H1 (cell line): ENCODE data around the gene CCER1. TPM values are rescaled to one million over a fixed set of nuclear protein-coding genes. Genes with fewer than 3 reads are reported as not detected.

Experiments used
- CTCF ChIA-PET: fragments of 300-600 bp; sonication (Branson Sonifier 250); formaldehyde crosslinking; loops from one replicate; lab custom pipeline; 2021; ENCODE audit not compliant: partially characterized antibody; lab: Charles Lee
- POLR2A ChIA-PET: fragments of 300-600 bp; sonication (Branson Sonifier 250); formaldehyde crosslinking; loops from one replicate; lab custom pipeline; 2021; ENCODE audit warnings: inconsistent platforms; ENCODE audit not compliant: partially characterized antibody; lab: Charles Lee
- DNase-seq, 2 experiments: peaks; one replicate each; pipeline versions ENCODE4 v3.0.0 to v3.0.0-alpha.2; 2010 to 2022; ENCODE audit warnings: low spot score in 2 of 2, low read depth in 1 of 2, mixed read lengths in 1 of 2
- FAIRE-seq: peaks from 2 replicates; lab custom pipeline; 2011; peaks lifted over from hg19 to GRCh38; lab: Jason Lieb, UNC
- H2AFZ ChIP-seq: 2 replicates; pipeline ENCODE4 v1.8.1; 2012; ENCODE audit warnings: low read length, inconsistent platforms
- H2AK5ac ChIP-seq: 2 replicates; pipeline ENCODE4 v1.6.1; 2013; ENCODE audit warnings: low read depth, low read length
- H2BK120ac ChIP-seq: replicated peaks from 2 replicates; pipeline ENCODE3; 2013; ENCODE audit warnings: low read depth, low read length, inconsistent platforms
- H2BK12ac ChIP-seq: 2 replicates; pipeline ENCODE4 v1.6.1; 2013; ENCODE audit warnings: low read depth, low read length
- H2BK15ac ChIP-seq: 2 replicates; pipeline ENCODE4 v1.6.1; 2013; ENCODE audit warnings: low read length
- H2BK20ac ChIP-seq: 2 replicates; pipeline ENCODE4 v1.6.1; 2013; ENCODE audit warnings: low read length
- H2BK5ac ChIP-seq: 2 replicates; pipeline ENCODE4 v1.6.1; 2013; ENCODE audit warnings: low read depth, low read length
- H3K14ac ChIP-seq: 2 replicates; pipeline ENCODE4 v1.6.1; 2013; ENCODE audit warnings: inconsistent platforms; ENCODE audit not compliant: insufficient read length
- H3K18ac ChIP-seq: 2 replicates; pipeline ENCODE4 v1.6.1; 2013; ENCODE audit warnings: low read length; ENCODE audit errors: extremely low read depth
- H3K23ac ChIP-seq: 2 replicates; pipeline ENCODE4 v1.6.1; 2013; ENCODE audit warnings: inconsistent platforms; ENCODE audit not compliant: insufficient read length
- H3K23me2 ChIP-seq: 2 replicates; pipeline ENCODE4 v1.6.1; 2013; ENCODE audit warnings: low read depth, low read length
- H3K27ac ChIP-seq: 2 replicates; pipeline ENCODE4 v1.6.1; 2011; ENCODE audit warnings: low read depth, low read length, inconsistent platforms
- H3K27me3 ChIP-seq, 4 experiments: replicated peaks in 1 of 4; 1 replicate in 1 of 4; 2 replicates in 3 of 4; pipeline versions ENCODE4 v1.6.1 to v1.8.1; 2011 to 2013; ENCODE audit warnings: low read length in 3 of 4, mild to moderate bottlenecking in 3 of 4, inconsistent platforms in 2 of 4, mixed read lengths in 2 of 4, moderate library complexity in 1 of 4; ENCODE audit not compliant: control insufficient read depth in 3 of 4, insufficient read depth in 3 of 4; ENCODE audit errors: extremely low read depth in 1 of 4
- H3K36me3 ChIP-seq, 4 experiments: 2 replicates each; pipeline versions ENCODE4 v1.6.1 to v1.8.1; 2011 to 2013; ENCODE audit warnings: mild to moderate bottlenecking in 4 of 4, low read length in 3 of 4, moderate library complexity in 2 of 4, control low read depth in 1 of 4, inconsistent platforms in 1 of 4; ENCODE audit not compliant: insufficient read depth in 4 of 4, control insufficient read depth in 2 of 4
- H3K4ac ChIP-seq: replicated peaks from 2 replicates; pipeline ENCODE3; 2013; ENCODE audit warnings: low read length, low read depth, mixed read lengths, inconsistent platforms; ENCODE audit not compliant: insufficient read length
- H3K4me1 ChIP-seq, 4 experiments: replicated peaks in 1 of 4; 1 replicate in 1 of 4; 2 replicates in 3 of 4; pipeline versions ENCODE4 v1.6.1 to v1.8.1; 2011 to 2013; ENCODE audit warnings: low read length in 3 of 4, inconsistent platforms in 2 of 4, mixed read lengths in 1 of 4; ENCODE audit not compliant: insufficient read depth in 4 of 4, control insufficient read depth in 3 of 4
- H3K4me2 ChIP-seq, 2 experiments: 2 replicates each; pipeline versions ENCODE4 v1.6.1 to v1.8.1; 2011 to 2013; ENCODE audit warnings: low read depth in 2 of 2, low read length in 2 of 2, control low read depth in 1 of 2, inconsistent platforms in 1 of 2, mild to moderate bottlenecking in 1 of 2; ENCODE audit not compliant: insufficient read depth in 1 of 2
- H3K4me3 ChIP-seq, 4 experiments: fragments of 200-600, 300-600 bp in 1 of 4; sonication (generic), shearing (Covaris generic), sonication (Bioruptor Twin) in 1 of 4; 2 replicates each; pipeline versions ENCODE4 v1.5.1 to v1.8.1; 2011 to 2016; ENCODE audit warnings: low read length in 4 of 4, low read depth in 3 of 4, control low read depth in 2 of 4, inconsistent platforms in 2 of 4, mild to moderate bottlenecking in 2 of 4, mixed read lengths in 1 of 4, moderate library complexity in 1 of 4; ENCODE audit not compliant: insufficient read depth in 2 of 4; ENCODE audit errors: extremely low read depth in 1 of 4
- H3K56ac ChIP-seq: replicated peaks from 2 replicates; pipeline ENCODE3; 2013; ENCODE audit warnings: low read depth, mild to moderate bottlenecking, mixed read lengths, low read length, inconsistent platforms; ENCODE audit not compliant: insufficient read length
- H3K79me1 ChIP-seq: 2 replicates; pipeline ENCODE4 v1.6.1; 2013; ENCODE audit warnings: low read depth, low read length, control low read depth
- H3K79me2 ChIP-seq, 2 experiments: 2 replicates each; pipeline versions ENCODE4 v1.6.1 to v1.8.1; 2012 to 2013; ENCODE audit warnings: low read length in 2 of 2, mild to moderate bottlenecking in 2 of 2, inconsistent platforms in 1 of 2; ENCODE audit not compliant: insufficient read depth in 2 of 2, control insufficient read depth in 1 of 2
- H3K9ac ChIP-seq, 4 experiments: replicated peaks in 1 of 4; 1 replicate in 1 of 4; 2 replicates in 3 of 4; pipeline versions ENCODE4 v1.6.1 to v1.8.1; 2011 to 2013; ENCODE audit warnings: low read depth in 3 of 4, low read length in 3 of 4, control low read depth in 2 of 4, mild to moderate bottlenecking in 2 of 4, moderate library complexity in 2 of 4, inconsistent platforms in 1 of 4; ENCODE audit errors: extremely low read depth in 1 of 4
- H3K9me3 ChIP-seq, 2 experiments: 2 replicates each; pipeline versions ENCODE4 v1.6.1 to v1.8.1; 2012 to 2013; ENCODE audit warnings: mild to moderate bottlenecking in 2 of 2, moderate library complexity in 2 of 2, control low read depth in 1 of 2, inconsistent platforms in 1 of 2, low read depth in 1 of 2, low read length in 1 of 2, mixed read lengths in 1 of 2; ENCODE audit not compliant: insufficient read depth in 2 of 2
- H4K20me1 ChIP-seq, 2 experiments: replicated peaks in 1 of 2; 2 replicates each; pipeline versions ENCODE3 to v1.8.1; 2011 to 2013; ENCODE audit warnings: inconsistent platforms in 2 of 2, low read length in 2 of 2, mild to moderate bottlenecking in 1 of 2; ENCODE audit not compliant: insufficient read depth in 2 of 2, control insufficient read depth in 1 of 2
- H4K5ac ChIP-seq: 2 replicates; pipeline ENCODE4 v1.6.1; 2013; ENCODE audit warnings: low read length, low read depth, mixed read lengths, inconsistent platforms; ENCODE audit not compliant: insufficient read length
- H4K8ac ChIP-seq: 2 replicates; pipeline ENCODE4 v1.8.0; 2013; ENCODE audit warnings: mild to moderate bottlenecking, moderate library complexity, low read length, inconsistent platforms; ENCODE audit not compliant: insufficient read depth; ENCODE audit errors: extremely low read depth
- H4K91ac ChIP-seq: replicated peaks from 2 replicates; pipeline ENCODE3; 2013; ENCODE audit warnings: low read length, mixed read lengths, inconsistent platforms; ENCODE audit not compliant: insufficient read length
- BRCA1 ChIP-seq: IDR thresholded peaks from 2 replicates; pipeline ENCODE4 v1.6.1; 2012; ENCODE audit warnings: low read depth, low read length, improper control_type of control experiment
- CBX5 ChIP-seq: fragments of 300-800, 300-1000 bp; sonication (generic); IDR thresholded peaks from 2 replicates; pipeline ENCODE4 v1.7.1; 2016; ENCODE audit warnings: antibody characterized with exemption, low read length, low read depth
- CTBP2 ChIP-seq: IDR thresholded peaks from 2 replicates; pipeline ENCODE4 v1.7.0; 2011; ENCODE audit warnings: borderline replicate concordance, mild to moderate bottlenecking, moderate library complexity, mixed read lengths, low read length; ENCODE audit not compliant: insufficient read depth, insufficient read length
- E2F6 ChIP-seq: IDR thresholded peaks from 2 replicates; pipeline ENCODE4 v1.6.1; 2012; ENCODE audit warnings: inconsistent platforms
- EGR1 ChIP-seq: IDR thresholded peaks from 2 replicates; pipeline ENCODE4 v1.6.1; 2011; ENCODE audit warnings: low read depth, low read length, borderline replicate concordance
- HDAC6 ChIP-seq: IDR thresholded peaks from one replicate; pipeline ENCODE4 v1.7.1; 2012; ENCODE audit warnings: low read depth, mild to moderate bottlenecking, inconsistent platforms, low read length, moderate library complexity
- JUN ChIP-seq: IDR thresholded peaks from 2 replicates; pipeline ENCODE4 v1.6.1; 2011; ENCODE audit warnings: low read depth, mild to moderate bottlenecking, improper control_type of control experiment, low read length
- KDM1A ChIP-seq: fragments of 200-600, 300-600 bp; sonication (generic); IDR thresholded peaks from 2 replicates; pipeline ENCODE4 v1.7.1; 2016; ENCODE audit warnings: mild to moderate bottlenecking, low read length, borderline replicate concordance
- MAFK ChIP-seq: IDR thresholded peaks from 2 replicates; pipeline ENCODE4 v1.6.1; 2012; ENCODE audit warnings: low read depth, mild to moderate bottlenecking, improper control_type of control experiment, low read length
- NANOG ChIP-seq: IDR thresholded peaks from 2 replicates; pipeline ENCODE4 v1.6.1; 2011; ENCODE audit warnings: low read length, low read depth, mild to moderate bottlenecking, inconsistent platforms; ENCODE audit not compliant: insufficient read depth, poor library complexity, severe bottlenecking
- RBBP5 ChIP-seq: IDR thresholded peaks from 2 replicates; pipeline ENCODE4 v1.7.1; 2012; ENCODE audit warnings: low read depth, mild to moderate bottlenecking, inconsistent platforms, low read length, moderate library complexity, borderline replicate concordance
- RNF2 ChIP-seq: fragments of 200-900, 300-1000 bp; sonication (generic); IDR thresholded peaks from 2 replicates; pipeline ENCODE4 v1.7.1; 2016; ENCODE audit warnings: borderline replicate concordance, low read depth, mild to moderate bottlenecking, antibody characterized with exemption, low read length; ENCODE audit not compliant: poor library complexity, severe bottlenecking; ENCODE audit errors: missing control alignments
- RXRA ChIP-seq: IDR thresholded peaks from 2 replicates; pipeline ENCODE4 v1.6.1; 2011; ENCODE audit warnings: low read depth, mild to moderate bottlenecking, low read length, moderate library complexity; ENCODE audit not compliant: insufficient read depth
- SUZ12 ChIP-seq: fragments of 200-600 bp; sonication (generic); IDR thresholded peaks from 2 replicates; pipeline ENCODE4 v1.6.1; 2012; ENCODE audit warnings: mild to moderate bottlenecking, inconsistent platforms, low read length, moderate library complexity, mixed read lengths
- TEAD4 ChIP-seq: IDR thresholded peaks from 2 replicates; pipeline ENCODE4 v1.6.1; 2012; ENCODE audit warnings: low read depth, low read length, inconsistent platforms, mixed read lengths
- polyA plus RNA-seq, 7 experiments: library from polyadenylated mRNA; depleted of rRNA in 3 of 7; stranded (reverse) in 5 of 7; unstranded in 2 of 7; fragments of >200 nt in 5 of 7; fragments of 200-250 nt in 2 of 7; gene quantifications; 1 replicate in 5 of 7; 2 replicates in 1 of 7; 4 replicates in 1 of 7; pipeline versions ENCODE4 v1.2.1 to v1.2.3, GENCODE V29; 2011 to 2013; ENCODE audit warnings: missing spikeins in 2 of 7, mixed read lengths in 2 of 7
- total RNA-seq: library from RNA; stranded (reverse); fragmentation: NEBNext Ultra II Directional; extraction: Animal tissue kit (Norgen Biotek cat#: 25700); gene quantifications from 2 replicates; pipeline ENCODE4 v1.2.1, GENCODE V29; 2021

Gene CCER1
- total and polyA plus RNA-seq, 2 of the 8 experiments (the other 6 are each of a cell fraction or from before 2014, with no cell fraction given): not detected

- Histone ChIP-seq H2BK20ac (no peak overlapping the region), H3K14ac (no peak overlapping the region), H2BK12ac (no peak overlapping the region), H3K4me3 (no peak overlapping the region), H4K5ac (no peak overlapping the region), H3K79me1 (no peaks in the 10 kb centered on the region), H3K23ac (no peak overlapping the region), H3K9me3 (no peaks in the 10 kb centered on the region), H3K23me2 (no peaks in the 10 kb centered on the region), H2BK15ac (no peak overlapping the region), H3K4ac (no peak overlapping the region), H2AK5ac (no peak overlapping the region), H4K8ac (no peak overlapping the region), H3K27ac (no peak overlapping the region), H3K27me3 (no peaks in the 10 kb centered on the region), H3K18ac (no peak overlapping the region), H2BK120ac (no peak overlapping the region), H4K20me1 (no peaks in the 10 kb centered on the region), H3K36me3 (no peaks in the 10 kb centered on the region), H3K4me1 (no peaks in the 10 kb centered on the region), H2BK5ac (no peak overlapping the region), H3K56ac (no peak overlapping the region), H4K91ac (no peak overlapping the region), H3K79me2 (no peaks in the 10 kb centered on the region), H3K4me2 (no peak overlapping the region), H2AFZ (no peak overlapping the region), H3K9ac (no peak overlapping the region)
- DNase-seq: no peak
- no peak for FAIRE-seq
- POLR2A ChIA-PET: no interaction called here
- CTCF ChIA-PET: no interaction called here
- TF ChIP-seq JUN (no peak), RBBP5 (no peak), SUZ12 (no peak), BRCA1 (no peak), MAFK (no peak), CTBP2 (no peak), KDM1A (no peak), RXRA (no peak), EGR1 (no peak), TEAD4 (no peak), RNF2 (no peak), CBX5 (no peak), HDAC6 (no peak), NANOG (no peak), E2F6 (no peak)
These were observed 17.2 kb upstream of the CCER1 start for GRCh38 chr12:90972226-90972625.
